HG03108 (cell line): Measurements from ENCODE around the gene GIMAP6.
"Not testable (repeated sequence)": the region's sequence is repeated elsewhere in the genome, so short reads cannot be mapped to it uniquely, and the experiment has no call there.

Source experiments
- ATAC-seq: cut with Tn5 transposase; IDR thresholded peaks from one replicate; pipeline ENCODE4 v1.9.1; 2021; ENCODE audit warnings: moderate library complexity; ENCODE audit not compliant: unreplicated experiment

GIMAP6 gene

DNA sequence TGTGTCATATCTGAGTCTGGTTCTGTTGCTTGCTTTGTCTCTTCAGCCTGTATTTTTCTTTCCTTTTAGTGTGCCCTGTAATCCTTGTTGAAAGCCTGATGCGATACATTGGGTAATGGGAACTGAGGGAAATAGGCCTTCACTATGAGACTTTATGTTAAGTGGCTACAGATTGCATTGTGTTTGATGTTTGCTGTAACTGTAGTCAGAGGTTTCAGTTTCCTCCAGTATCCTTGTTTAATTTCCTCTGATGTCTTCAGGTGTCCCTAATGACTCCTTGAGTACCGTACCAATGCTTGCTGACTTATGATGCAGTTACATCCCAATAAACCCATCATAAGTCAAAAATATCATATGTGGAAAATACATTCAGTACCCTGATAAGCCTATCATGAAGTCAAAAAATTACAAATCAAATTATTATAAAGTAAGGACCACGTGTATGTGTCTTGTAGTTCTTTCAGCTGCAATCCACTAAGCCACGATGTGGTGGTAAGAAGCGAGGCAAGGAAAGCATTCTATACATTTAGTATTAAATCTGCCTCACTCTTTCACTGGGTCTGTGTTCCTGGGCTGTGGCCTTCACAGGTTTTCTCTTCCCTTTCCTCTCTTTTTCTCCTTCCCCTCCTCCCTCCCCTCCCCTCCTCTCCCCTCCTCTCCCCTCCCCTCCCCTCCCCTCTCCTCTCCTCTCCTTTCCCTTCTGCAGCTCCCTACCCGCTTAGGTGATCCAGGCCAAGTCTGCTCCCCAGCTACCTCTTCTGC is 13.3 kb upstream of the GIMAP6 start:
- ATAC-seq: no peak

DNA sequence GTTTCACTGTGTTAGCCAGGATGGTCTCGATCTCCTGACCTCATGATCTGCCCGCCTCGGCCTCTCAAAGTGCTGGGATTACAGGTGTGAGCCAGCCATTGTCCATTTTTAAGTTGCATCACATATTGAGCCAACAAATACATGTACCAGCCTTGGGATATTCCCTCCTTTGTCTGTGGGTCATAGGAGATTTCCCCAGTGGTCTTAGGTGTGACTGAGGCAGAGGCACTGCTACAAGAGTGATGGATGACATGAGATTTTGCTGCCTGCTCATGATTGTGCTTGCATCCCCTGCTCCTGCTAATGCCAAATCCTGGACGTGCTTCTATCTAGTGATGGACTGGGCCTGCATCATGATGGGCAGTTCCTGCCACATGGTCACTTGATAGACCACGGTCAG is 10.7 kb upstream of the GIMAP6 start:
- ATAC-seq: no peak

DNA sequence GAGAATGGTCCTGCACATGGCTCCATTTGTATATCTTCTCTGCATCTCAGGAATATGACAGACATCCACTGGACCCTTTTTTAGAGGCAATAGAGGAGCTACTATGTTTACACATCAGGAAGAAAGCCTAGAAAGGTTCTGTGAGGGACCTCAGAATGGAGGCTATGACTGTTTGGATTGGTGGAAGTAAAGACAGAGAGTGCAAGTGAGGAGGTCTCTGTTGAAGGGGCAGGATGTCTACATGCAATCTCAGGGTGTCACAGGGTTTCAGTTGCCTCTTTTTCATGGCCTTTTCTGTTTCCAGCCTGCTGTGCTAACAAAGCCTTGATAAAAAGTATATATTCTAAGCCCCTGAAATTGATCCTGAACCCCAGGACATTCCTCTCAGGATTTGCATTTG is 9.7 kb upstream of the GIMAP6 start:
- no peak for ATAC-seq

DNA sequence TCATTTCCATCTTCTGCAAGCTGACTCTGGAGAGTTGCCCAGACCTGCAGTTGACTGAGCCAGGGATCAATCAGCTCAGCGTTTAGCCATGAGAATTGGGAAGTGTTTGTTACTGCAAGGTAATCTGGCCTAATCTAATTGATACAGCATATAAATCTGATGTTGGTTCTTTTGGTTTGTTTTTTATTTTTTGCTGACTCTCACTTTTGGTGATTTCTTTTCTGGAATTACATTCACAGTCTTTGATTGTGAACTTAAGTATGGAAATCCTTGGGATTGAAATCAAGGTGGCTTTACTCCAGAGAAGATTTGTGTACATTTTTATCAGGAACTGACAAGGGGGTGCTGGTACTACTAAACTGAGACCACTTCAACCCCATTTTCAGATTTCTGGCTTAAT is 1.7 kb upstream of the GIMAP6 start:
- no peak for ATAC-seq

DNA sequence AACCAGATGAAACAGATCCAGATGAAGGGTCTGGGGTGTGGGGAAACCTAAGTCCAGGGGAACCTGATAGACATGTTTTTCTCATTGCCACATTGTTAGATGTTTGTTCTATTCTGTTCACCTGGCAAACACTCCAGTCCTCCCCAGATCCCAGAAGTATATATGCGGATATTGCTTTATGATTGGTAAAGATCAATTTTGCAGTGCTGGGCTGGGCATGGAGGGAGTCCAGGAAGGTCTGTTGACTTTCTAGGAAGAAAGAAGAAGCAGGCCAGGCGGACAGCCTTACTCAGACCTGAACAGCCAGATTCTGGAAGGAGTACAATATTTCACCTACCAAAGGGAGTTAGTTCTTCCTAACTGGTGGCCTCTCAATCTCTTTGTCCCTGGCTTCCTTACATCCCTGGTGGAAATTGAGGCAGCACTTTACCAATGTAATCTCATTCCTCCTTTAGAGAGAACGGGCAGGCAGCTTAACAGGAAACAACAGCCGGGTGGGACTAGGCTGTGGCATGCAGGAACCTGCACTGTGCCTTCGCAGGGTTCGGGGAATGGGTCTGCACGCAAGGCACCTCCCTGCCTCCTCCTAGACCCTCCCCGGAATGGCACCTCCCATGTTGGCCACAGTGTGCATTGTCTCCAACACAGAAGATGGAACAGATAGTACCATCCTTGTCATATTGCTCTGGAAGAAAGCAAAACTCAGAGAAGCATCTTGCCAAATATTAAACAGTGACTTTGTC is 930 bp downstream of the GIMAP6 start:
- ATAC-seq: no peak

DNA sequence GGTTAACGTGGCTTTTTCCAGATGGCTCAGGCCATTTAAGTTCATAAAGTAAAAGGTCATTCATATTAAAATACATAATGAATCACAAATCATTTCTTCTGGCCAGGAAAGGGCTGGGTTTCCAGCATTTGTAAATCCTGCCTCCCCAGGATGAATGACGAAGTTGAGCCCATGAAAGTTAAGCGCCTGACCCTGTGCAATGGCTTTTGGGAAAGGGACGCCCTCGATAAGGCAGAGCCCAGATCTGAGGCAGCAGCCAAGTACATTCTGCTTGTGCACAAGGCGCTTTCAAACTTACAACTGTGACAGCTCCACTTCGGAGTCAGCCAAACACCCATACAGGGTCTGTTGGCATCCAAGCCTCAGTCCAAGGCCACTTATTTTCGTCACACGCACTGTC is 2.8 kb downstream of the GIMAP6 start:
- no peak for ATAC-seq

DNA sequence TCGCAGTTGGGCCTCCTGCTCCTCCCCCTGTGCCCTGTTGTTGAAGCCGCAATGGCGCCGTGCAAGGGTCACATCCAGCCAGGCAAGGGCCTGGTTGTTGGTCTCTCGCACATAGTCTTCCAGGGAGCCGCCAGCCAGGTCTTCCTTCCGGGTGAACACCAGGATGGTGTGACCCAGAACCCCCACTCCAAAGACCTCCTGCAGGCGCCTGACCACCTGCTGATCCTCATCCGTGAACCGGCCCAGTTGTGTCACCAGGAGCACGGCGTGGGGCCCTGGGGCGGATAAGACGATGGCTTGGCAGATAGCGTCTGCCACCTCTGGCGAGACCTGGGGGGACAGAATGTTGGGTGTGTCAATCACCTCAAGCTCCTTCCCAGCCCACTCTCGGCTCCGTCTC is 4.2 kb downstream of the GIMAP6 start:
- ATAC-seq: no peak

DNA sequence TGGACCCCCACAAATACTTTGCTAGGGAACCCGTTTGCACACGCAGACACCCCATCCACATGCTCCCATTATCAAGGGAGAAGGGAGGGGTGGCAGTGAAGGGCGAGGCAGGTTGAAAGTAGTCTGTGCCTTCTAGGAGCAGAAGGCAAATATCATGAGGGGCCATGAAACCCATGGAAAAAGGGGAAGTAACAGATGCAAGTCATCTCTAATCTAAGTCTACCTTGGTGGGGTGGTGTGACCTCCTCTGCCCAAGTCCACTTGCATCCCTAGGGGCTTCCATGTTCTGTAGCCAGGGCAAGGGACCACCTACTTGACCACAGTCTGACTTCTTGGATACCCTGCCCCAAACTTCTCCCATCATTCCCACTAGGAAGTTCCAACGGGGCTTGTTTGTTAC is 5.5 kb downstream of the GIMAP6 start:
- ATAC-seq: no peak

DNA sequence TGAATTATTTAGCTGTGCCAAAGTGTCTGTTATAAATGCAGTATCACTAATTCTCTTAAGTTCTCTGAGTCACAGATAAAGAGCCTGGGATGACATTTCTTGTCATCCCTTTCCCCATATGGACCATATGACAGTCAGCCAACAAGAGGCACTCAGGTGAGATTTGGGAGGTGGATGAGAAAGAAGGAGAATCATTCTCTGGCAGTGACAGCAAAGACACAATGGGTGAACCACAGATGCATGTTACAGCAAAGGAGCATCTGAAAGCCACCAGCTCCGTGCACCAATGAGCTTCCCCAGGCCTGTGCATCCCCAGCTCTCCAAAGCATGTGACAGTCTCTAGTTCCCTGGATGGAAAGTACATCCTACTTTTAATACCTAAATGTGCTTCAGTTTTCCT is 10.8 kb downstream of the GIMAP6 start:
- no peak for ATAC-seq

DNA sequence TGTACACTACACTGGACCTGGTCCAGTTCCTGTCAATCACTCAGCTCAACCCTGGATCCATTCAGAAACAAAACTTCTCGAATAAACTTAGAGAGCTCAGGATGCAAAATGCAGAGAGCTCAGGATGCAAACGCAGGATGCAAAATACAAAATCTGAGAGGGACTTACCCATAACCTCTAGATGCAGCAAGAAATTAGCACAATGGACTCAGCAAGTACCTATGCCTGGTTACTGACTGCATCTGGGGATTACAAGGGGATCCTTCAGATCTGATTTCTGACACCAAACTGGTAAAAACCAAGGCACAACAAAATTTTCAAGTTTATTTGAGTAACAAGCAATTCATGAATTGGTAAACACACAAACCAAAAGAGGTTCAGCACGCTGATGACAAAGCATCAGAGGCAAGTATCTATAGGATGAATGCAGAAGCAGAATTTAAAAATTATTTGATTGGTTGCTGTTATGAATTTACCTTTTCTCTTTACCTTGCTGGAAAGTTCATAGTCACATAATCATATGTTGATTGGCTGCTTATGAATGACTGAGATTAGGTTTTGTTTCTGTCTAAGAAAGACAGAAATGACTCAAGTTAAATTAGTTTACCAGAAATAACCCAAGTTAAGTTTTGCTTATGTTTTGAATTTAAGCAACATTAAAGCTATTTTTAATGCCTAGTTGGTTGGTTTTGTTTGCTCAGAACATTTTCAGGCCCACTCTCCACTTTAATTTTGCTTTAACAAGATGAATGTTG is 11.4 kb downstream of the GIMAP6 start:
- no peak for ATAC-seq

DNA sequence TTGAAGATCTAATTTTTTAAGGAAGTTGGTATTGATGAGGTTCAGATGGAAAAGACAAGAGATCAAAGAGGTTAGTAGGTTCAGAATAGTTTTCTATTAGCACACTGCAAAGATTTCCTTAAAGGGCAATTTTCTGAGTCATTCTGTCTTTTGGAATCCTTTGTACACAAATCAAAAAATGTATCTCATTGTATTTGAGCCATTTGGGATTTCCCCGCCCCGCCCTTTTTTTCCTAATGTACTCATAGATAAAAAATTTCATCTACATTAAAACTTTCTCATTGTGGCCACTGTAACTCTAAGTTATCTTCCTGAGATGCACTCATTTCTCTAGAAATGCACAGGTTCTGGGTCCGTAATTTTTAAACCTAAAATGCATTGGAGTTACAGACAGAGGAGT is 12.1 kb downstream of the GIMAP6 start:
- ATAC-seq: no peak

- ATAC-seq: not testable (repeated sequence)
Measured at GRCh38 chr7:150615221-150615755, 16.9 kb downstream of the GIMAP6 start.

DNA sequence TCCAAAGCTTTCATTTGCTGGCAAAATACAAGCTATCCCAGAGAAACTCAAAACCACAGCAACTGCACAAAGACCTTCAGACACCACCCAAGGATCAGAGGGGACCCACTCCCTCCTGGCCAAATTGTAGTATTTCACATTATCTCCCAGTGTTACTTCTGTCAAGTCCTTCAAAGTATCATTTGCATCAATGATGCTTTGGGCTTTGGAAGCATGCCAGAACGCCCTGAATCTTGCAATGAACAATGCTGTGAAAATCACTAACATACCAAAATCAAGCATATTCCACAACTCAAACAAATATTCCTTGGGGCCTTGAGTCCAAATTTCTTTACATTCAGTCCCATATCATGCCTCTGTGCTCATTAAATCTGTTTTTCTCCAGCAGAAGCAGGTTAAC is 17.8 kb downstream of the GIMAP6 start:
- ATAC-seq: not testable (repeated sequence)

- ATAC-seq: no peak
Measured at GRCh38 chr7:150613880-150614279, 18.3 kb downstream of the GIMAP6 start.

DNA sequence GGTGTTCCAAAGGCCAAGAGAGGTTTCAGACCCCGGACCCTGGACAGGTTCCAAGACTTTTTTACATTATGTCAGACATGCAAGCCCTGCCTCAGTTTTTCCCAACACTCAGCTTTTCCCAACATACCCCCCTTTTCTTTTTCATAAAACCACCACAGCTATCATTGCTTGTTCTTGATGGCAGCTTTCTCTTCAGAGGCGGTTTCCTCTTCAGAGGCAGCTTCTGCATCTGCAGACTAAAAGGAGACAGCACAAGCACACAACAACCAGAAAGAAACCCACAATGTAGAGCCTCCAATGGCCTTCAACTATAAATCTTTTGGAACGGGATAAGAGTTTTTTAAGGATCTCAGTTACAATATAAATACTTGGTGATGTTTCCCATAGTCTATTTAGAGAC is 19.3 kb downstream of the GIMAP6 start:
- no peak for ATAC-seq

DNA sequence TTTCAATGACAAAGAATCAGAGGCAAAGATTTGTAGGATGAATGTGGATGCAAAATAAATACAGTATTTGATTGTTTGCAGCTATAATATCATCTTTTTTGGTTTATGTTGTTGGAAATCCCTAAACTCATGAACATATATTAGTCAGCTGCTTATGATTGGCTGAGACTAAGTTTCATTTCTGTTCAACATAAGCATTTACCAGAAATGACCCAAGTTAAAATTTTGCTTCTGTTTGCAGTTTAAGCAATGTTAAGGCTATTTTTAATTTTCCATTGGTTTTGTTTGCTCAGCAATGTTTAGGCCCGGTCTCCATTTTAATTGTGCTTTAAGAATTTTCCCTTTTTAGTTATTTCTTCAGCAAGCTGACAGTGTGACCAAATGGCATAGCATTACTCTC is 22.0 kb downstream of the GIMAP6 start:
- no peak for ATAC-seq

DNA sequence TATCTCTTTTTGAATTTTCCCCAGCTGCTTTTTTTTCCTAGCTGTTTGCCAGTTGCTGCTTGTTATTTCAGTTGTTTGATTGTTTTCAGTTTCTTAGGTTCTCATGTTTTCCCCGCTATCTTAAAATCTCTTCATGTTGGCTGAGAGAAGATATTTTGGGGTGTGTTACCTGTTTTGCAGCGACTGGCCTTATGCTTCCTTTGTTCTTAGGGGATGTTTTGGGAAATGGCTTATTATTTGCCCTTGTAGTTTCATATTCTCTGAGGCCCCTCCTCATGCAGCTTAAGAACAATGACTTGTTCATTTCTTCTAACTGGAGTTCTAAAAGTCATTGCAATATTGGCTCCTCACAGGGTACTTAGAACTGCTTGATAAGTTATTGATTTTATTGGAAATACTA is 28.6 kb downstream of the GIMAP6 start:
- not testable (repeated sequence) for ATAC-seq

DNA sequence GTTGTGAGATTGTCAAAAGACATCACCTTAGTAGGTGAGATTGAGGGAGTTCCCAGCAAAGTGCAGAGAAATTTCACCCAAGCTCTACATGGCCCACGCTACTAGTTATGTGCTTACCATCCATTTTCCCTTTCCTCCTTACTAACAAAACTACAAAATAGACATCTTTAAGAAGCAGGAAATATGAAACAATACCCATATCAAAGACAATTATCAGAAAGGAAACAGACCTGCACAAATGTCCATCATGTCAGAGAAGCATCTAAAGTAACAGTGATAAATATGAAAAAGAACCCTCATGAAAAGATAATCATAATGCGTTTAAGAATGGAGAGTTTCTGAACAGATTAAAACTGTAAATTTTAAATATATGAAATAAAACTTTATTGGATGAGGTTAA is 36.8 kb downstream of the GIMAP6 start:
- no peak for ATAC-seq

DNA sequence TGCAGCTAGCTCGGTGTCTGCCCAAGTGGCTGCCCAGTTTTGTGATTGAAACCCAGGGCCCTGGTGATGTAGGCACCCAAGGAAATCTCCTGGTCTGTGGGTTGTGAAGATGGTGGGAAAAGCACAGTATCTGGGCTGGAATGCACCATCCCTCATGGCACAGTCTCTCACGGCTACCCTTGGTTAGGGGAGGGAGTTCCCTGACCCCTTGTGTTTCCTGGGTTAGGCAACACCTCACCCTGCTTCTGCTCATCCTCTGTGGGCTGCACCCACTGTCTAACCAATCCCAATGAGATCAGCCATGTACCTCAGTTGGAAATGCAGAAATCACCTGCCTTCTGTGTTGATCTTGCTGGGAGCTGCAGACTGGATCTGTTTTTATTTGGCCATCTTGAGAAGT is 37.4 kb downstream of the GIMAP6 start:
- ATAC-seq: no peak

GRCh38 chr7:150587551-150587950 is 44.6 kb downstream of the GIMAP6 start:
- no peak for ATAC-seq

- no peak for ATAC-seq
Measured at GRCh38 chr7:150586785-150587152, 45.4 kb downstream of the GIMAP6 start.
